ENCODE data around the gene LHX2. TPM values are rescaled to one million over a fixed set of nuclear protein-coding genes. Genes with fewer than 3 reads are reported as not detected.

Gene LHX2
- total RNA-seq, 1 experiment from 2014 or later = not detected

DNA sequence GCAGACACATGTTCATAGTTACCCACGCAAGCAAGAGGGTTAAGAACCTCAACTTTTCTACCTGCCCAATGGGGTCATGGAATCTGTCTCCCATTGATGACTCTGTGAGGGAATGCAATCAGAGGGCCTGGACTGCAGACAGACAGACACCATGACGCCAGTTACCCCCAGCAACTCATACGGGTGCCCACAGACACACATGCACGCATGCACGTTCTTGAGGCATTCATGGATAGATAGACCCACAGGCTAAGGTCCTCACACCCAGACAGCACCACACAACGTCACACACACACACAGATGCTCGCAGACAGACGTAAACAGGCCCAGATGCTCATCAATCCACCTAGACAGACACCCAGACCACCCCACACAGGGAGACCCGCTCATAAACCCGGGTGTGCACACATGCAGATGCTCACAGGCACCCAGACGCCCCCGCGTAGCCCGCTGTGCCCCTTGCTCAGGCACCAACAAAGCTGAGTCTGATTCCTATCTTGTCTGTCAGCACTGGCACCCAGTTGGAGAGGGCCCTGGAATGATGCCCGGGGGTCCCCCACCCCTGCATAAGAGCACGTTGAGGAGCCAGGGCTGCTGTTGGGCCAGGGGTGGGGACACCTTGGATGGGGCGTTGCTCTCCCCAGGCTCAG is 23.6 kb downstream of the LHX2 start:
- no peak overlapping the region for H2BK20ac ChIP-seq (ENCODE audit: low read depth, low read length, poor library complexity, severe bottlenecking)
- no peak overlapping the region for H2BK5ac ChIP-seq (ENCODE audit: insufficient read length, low read length)
- H3K4me3 Mint-ChIP-seq = no peak overlapping the region
- H3K4me2 ChIP-seq (ENCODE audit: insufficient read depth, insufficient read length, low read length) = no peak overlapping the region
- no peak overlapping the region for H3K18ac ChIP-seq (ENCODE audit: insufficient read length, low read depth, low read length)
- peaks cover 4% of the 10 kb centered on the region for H3K23me2 ChIP-seq (ENCODE audit: insufficient read length, low read depth, low read length, poor library complexity, severe bottlenecking)
- no peak overlapping the region for H3K27ac Mint-ChIP-seq
- no peak overlapping the region for H2BK120ac ChIP-seq (ENCODE audit: low read depth, low read length, poor library complexity, severe bottlenecking)
- no CpG with 5 or more reads among the region's 17 CpGs for WGBS (ENCODE audit: extremely low coverage, insufficient read length, low lambda C conversion rate)
- H3K27me3 Mint-ChIP-seq (ENCODE audit: low read depth) = peaks cover 97% of the 10 kb centered on the region
- no peaks in the 10 kb centered on the region for H3K4me1 ChIP-seq (ENCODE audit: insufficient read depth, low read length)
- no peak overlapping the region; the same call in 1 of the 2 replicates for H3K14ac ChIP-seq (ENCODE audit: insufficient read depth, low read length)
- no peak for DNase-seq
- no peaks in the 10 kb centered on the region for H3K79me2 ChIP-seq (ENCODE audit: insufficient read depth, low read length)
- H4K8ac ChIP-seq (replicated peaks; ENCODE audit: insufficient read length, low read depth, low read length) = no peak overlapping the region
- TF ChIP-seq, protein P1, sequence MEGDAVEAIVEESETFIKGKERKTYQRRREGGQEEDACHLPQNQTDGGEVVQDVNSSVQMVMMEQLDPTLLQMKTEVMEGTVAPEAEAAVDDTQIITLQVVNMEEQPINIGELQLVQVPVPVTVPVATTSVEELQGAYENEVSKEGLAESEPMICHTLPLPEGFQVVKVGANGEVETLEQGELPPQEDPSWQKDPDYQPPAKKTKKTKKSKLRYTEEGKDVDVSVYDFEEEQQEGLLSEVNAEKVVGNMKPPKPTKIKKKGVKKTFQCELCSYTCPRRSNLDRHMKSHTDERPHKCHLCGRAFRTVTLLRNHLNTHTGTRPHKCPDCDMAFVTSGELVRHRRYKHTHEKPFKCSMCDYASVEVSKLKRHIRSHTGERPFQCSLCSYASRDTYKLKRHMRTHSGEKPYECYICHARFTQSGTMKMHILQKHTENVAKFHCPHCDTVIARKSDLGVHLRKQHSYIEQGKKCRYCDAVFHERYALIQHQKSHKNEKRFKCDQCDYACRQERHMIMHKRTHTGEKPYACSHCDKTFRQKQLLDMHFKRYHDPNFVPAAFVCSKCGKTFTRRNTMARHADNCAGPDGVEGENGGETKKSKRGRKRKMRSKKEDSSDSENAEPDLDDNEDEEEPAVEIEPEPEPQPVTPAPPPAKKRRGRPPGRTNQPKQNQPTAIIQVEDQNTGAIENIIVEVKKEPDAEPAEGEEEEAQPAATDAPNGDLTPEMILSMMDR (conservative IDR thresholded peaks at IDR 0.05) = no peak
- no peak overlapping the region for H3K4ac ChIP-seq (ENCODE audit: low read depth, low read length)
- H4K91ac ChIP-seq (ENCODE audit: insufficient read length, low read depth, low read length) = no peak overlapping the region
- peaks cover 5 to 13% of the 10 kb centered on the region in 2 experiments for H3K4me1 Mint-ChIP-seq
- H2AFZ ChIP-seq (ENCODE audit: low read length) = no peak overlapping the region
- H3K56ac ChIP-seq (ENCODE audit: insufficient read length, low read depth, low read length) = no peak overlapping the region
- H3K27ac ChIP-seq (ENCODE audit: insufficient read length, low read depth, low read length) = no peak overlapping the region
- no peaks in the 10 kb centered on the region for H4K20me1 ChIP-seq (ENCODE audit: control insufficient read depth, insufficient read depth, insufficient read length)
- no peaks in the 10 kb centered on the region for H3K36me3 Mint-ChIP-seq (ENCODE audit: insufficient read depth in 1 of 3, low read depth in 3 of 3)
- no peaks in the 10 kb centered on the region for H3K79me1 ChIP-seq (ENCODE audit: insufficient read depth, low read depth, low read length, poor library complexity, severe bottlenecking)
- H2BK12ac ChIP-seq (ENCODE audit: insufficient read length, low read depth, low read length) = no peak overlapping the region
- H3T11ph ChIP-seq (ENCODE audit: low read length) = no peak overlapping the region
- no peaks in the 10 kb centered on the region for H3K9me3 ChIP-seq (ENCODE audit: control insufficient read depth, low read depth, low read length)
- no peak overlapping the region for H3K23ac ChIP-seq (ENCODE audit: insufficient read length, low read depth, low read length)
- H2AK5ac ChIP-seq (ENCODE audit: insufficient read length, low read length) = no peak overlapping the region
- H3K27me3 ChIP-seq (ENCODE audit: insufficient read depth, low read length) = peaks cover 9% of the 10 kb centered on the region; the same call in 1 of the 2 replicates
- H3K9ac ChIP-seq (ENCODE audit: extremely low read depth, insufficient read length, low read length) = no peak overlapping the region
- no peaks in the 10 kb centered on the region for H3K9me3 Mint-ChIP-seq
- no peak overlapping the region for H4K5ac ChIP-seq (ENCODE audit: insufficient read length, low read depth, low read length)
- H2BK15ac ChIP-seq (ENCODE audit: low read depth, low read length) = no peak overlapping the region

Data from H9 (cell line).